OCI-LY7 (cell line): Measurements from ENCODE around the gene ANKRD35. TPM values are rescaled to one million over a fixed set of nuclear protein-coding genes. Genes with fewer than 3 reads are reported as not detected.

Experiments used
- BruUV-seq: library from RNA; stranded (reverse); fragments of 400-500 nt; replicated peaks from 2 replicates; lab custom pipeline; 2021; lab: Mats Ljungman, UMichigan
- CTCF ChIA-PET: fragments of 300-600 bp; sonication (Branson Sonifier 250); formaldehyde crosslinking; loops from one replicate; lab custom pipeline; 2022; ENCODE audit warnings: antibody characterized with exemption; ENCODE audit not compliant: unreplicated experiment; lab: Charles Lee
- POLR2A ChIA-PET: fragments of 300-600 bp; sonication (Branson Sonifier 250); formaldehyde crosslinking; loops from one replicate; lab custom pipeline; 2022; ENCODE audit warnings: antibody characterized with exemption; lab: Charles Lee
- DNase-seq: peaks from one replicate; pipeline ENCODE4 v3.0.0-alpha.2; 2015; ENCODE audit warnings: low spot score
- H2AFZ ChIP-seq: fragments of 200-600 bp; sonication (generic), shearing (Covaris generic); 2 replicates; pipeline ENCODE4 v1.6.1; 2014; ENCODE audit warnings: mild to moderate bottlenecking, antibody characterized with exemption, low read length, moderate library complexity
- H3K27ac ChIP-seq: fragments of 200-600 bp; sonication (generic); 2 replicates; pipeline ENCODE4 v1.5.1; 2014; ENCODE audit warnings: mixed run types, low read depth, mild to moderate bottlenecking, moderate library complexity, low read length, inconsistent platforms; ENCODE audit not compliant: poor library complexity, severe bottlenecking
- H3K36me3 ChIP-seq: fragments of 200-600 bp; sonication (generic); 2 replicates; pipeline ENCODE4 v1.6.1; 2014; ENCODE audit warnings: mild to moderate bottlenecking, antibody characterized with exemption, low read length, moderate library complexity, mixed read lengths; ENCODE audit not compliant: insufficient read depth
- H3K4me1 ChIP-seq: fragments of 200-600 bp; sonication (generic); 2 replicates; pipeline ENCODE4 v1.5.1; 2014; ENCODE audit warnings: mild to moderate bottlenecking, low read length; ENCODE audit not compliant: insufficient read depth, poor library complexity, severe bottlenecking
- H3K4me2 ChIP-seq: fragments of 200-600 bp; sonication (generic); 2 replicates; pipeline ENCODE4 v1.6.1; 2014; ENCODE audit warnings: mild to moderate bottlenecking, low read length
- H3K4me3 ChIP-seq: fragments of 200-600 bp; sonication (generic); 2 replicates; pipeline ENCODE4 v1.5.1; 2014; ENCODE audit warnings: mild to moderate bottlenecking, low read depth, low read length; ENCODE audit not compliant: poor library complexity, severe bottlenecking
- H3K79me2 ChIP-seq: fragments of 200-600 bp; sonication (generic); 2 replicates; pipeline ENCODE4 v1.6.1; 2016; ENCODE audit warnings: low read depth, mild to moderate bottlenecking, low read length, moderate library complexity, mixed read lengths; ENCODE audit not compliant: insufficient read depth
- H3K9me2 ChIP-seq: fragments of 200-600 bp; sonication (generic); 2 replicates; pipeline ENCODE4 v1.6.1; 2016; ENCODE audit warnings: mild to moderate bottlenecking, low read length, mixed read lengths; ENCODE audit not compliant: insufficient read depth
- H3K9me3 ChIP-seq: fragments of 200-600 bp; sonication (generic); 2 replicates; pipeline ENCODE4 v1.6.1; 2014; ENCODE audit warnings: mild to moderate bottlenecking, mixed run types, low read length, mixed read lengths
- H4K20me1 ChIP-seq: fragments of 200-600 bp; sonication (generic); 2 replicates; pipeline ENCODE4 v1.6.1; 2014; ENCODE audit warnings: mild to moderate bottlenecking, antibody characterized with exemption, low read length, moderate library complexity, mixed read lengths; ENCODE audit not compliant: insufficient read depth
- CTCF ChIP-seq: fragments of 200-600 bp; sonication (generic); conservative IDR thresholded peaks from 2 replicates; pipeline ENCODE4 v1.5.1; 2014; ENCODE audit warnings: mild to moderate bottlenecking, antibody characterized with exemption, low read length, moderate library complexity, mixed read lengths
- EZH2phosphoT487 ChIP-seq: fragments of 200-600 bp; sonication (generic); IDR thresholded peaks from 2 replicates; pipeline ENCODE4 v1.6.1; 2018; ENCODE audit warnings: low read depth, borderline replicate concordance, mild to moderate bottlenecking, mixed run types, antibody characterized with exemption, low read length, moderate library complexity, mixed read lengths
- intact Hi-C: fragments of 100-400 bp; cut with micrococcal nuclease; formaldehyde crosslinking; loops from one replicate; pipeline ENCODE4 v1.10.0; 2022; ENCODE audit not compliant: unreplicated experiment
- total RNA-seq, 2 experiments: library from RNA; depleted of rRNA in 1 of 2; stranded (reverse); fragments of >200 nt in 1 of 2; shearing (Covaris generic) in 1 of 2; gene quantifications; 2 replicates each; pipeline ENCODE4 v1.2.3, GENCODE V29; 2014 to 2022

Gene ANKRD35
- total RNA-seq, 2 experiments from 2014 or later = not detected

DNA sequence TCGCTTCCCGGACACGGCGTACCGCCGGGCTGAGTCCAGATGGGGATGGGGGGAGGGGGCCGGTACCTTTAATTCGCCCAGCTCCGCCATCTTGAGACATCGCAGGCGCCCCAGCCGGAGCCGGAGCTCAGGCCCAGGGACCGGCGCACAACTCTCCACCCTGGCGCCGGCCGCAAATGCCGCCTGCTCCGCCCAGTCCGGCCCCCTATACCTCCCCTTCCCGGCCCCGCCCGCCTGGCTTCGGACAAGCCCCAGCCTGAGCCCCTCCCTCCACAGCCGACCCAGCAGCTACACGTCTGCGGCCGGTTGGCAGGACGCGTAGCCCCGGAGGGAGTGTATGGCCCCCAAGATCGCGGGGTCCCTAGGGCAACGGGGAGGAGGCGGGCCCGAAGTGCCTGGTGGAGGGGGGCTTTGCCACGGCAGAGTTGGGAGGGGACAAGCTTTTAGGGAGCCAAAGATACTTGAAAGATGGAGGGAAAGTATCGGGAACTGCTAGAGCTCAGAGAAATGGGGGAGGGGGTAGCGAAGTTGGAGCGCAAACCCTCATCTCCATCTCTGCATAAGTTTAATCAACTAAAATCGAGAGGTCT lies 26.7 kb downstream of the ANKRD35 start, which contains the start of gene PIAS3:
Gene PIAS3, minus strand, starts transcription at position 181 of the 590 bp plus-strand sequence. Its CDS starts 91 bp downstream, at position 90.
- H4K20me1 ChIP-seq = no peaks in the 10 kb centered on the region
- H2AFZ ChIP-seq = peak within 1 kb of the TSS; percentile 98
- no peaks in the 10 kb centered on the region for H3K9me2 ChIP-seq
- ChIA-PET POLR2A (interaction anchor here (0.6 to 4.6 kb wide), 33 partner anchors 8 to 180 kb away, joined by 3 to 65 read pairs (median 3); partner anchors contain the start of genes ANKRD34A, ANKRD35, LIX1L and NUDT17), CTCF (interaction anchor here (0.6 to 3.4 kb wide), 6 partner anchors 9 to 118 kb away, joined by 3 to 44 read pairs (median 4); partner anchors contain the start of genes LIX1L and NUDT17)
- peak within 1 kb of the TSS; percentile 83 for H3K4me2 ChIP-seq
- H3K79me2 ChIP-seq = no peaks in the 10 kb centered on the region
- peak within 1 kb of the TSS; percentile 68 for H3K27ac ChIP-seq
- H3K36me3 ChIP-seq = peaks cover 29% of the 10 kb centered on the region; the same call in 1 of the 2 replicates
- TF ChIP-seq CTCF = no peak
- TF ChIP-seq EZH2phosphoT487 = no peak
- peak; percentile 95 for DNase-seq
- H3K9me3 ChIP-seq = no peaks in the 10 kb centered on the region
- H3K4me3 ChIP-seq = peak within 1 kb of the TSS; percentile 84
- no TSS peak for BruUV-seq
- peaks cover 13% of the 10 kb centered on the region for H3K4me1 ChIP-seq
- intact Hi-C loops = loop anchor here (1.0 to 2.0 kb wide), 6 partner anchors 14 to 154 kb away; partner anchors contain the start of genes ITGA10, LIX1L, NUDT17 and POLR3C

DNA sequence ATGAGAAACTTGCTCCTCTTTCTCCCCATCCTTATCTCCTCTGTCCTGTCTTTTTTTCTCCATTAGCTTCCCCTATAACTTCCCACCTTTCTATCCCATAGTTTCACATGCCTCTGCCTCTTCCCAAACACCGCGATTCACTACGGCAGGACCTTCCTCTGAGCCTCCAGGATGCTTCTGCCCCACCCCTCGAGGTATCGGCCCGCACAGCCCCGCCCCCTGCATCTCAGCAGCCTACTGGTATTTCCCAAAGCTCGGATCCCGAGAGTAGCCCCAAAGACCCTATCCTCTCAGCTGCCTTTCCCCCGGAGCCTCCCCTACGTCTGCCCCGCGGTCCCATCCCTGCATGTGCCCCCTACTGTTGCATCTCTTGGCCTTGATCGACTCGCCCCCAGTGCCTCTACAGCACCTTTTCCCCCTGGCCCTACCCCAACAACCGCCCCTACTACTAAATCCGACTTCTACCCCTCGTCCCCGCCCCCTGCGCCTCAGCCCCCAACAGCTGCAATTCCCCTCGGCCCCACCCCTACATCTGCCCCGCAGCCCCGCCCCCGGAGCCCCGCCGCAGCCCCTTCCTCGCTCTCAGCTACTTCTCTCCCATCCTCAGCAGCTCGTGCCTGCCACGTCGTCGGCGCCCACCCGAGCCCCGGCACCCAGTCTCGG lies 27.3 kb downstream of the ANKRD35 start:
- Histone ChIP-seq H4K20me1 (no peaks in the 10 kb centered on the region), H3K36me3 (peaks cover 35% of the 10 kb centered on the region; the same call in 1 of the 2 replicates), H3K4me1 (peaks cover 13% of the 10 kb centered on the region), H3K27ac (peak overlapping the region; percentile 68), H3K4me3 (peak overlapping the region; percentile 84), H3K79me2 (no peaks in the 10 kb centered on the region), H3K9me3 (no peaks in the 10 kb centered on the region), H3K9me2 (no peaks in the 10 kb centered on the region), H3K4me2 (peak overlapping the region; percentile 83), H2AFZ (peak overlapping the region; percentile 98)
- no peak for TF ChIP-seq EZH2phosphoT487
- peak; percentile 83 for DNase-seq
- intact Hi-C loops = loop anchor here (2.0 kb wide), 4 partner anchors 30 to 154 kb away; partner anchors contain the start of genes ITGA10 and LIX1L
- ChIA-PET CTCF (interaction anchor here (0.9 to 3.4 kb wide), 5 partner anchors 8 to 118 kb away, joined by 4 to 44 read pairs (median 4); partner anchors contain the start of genes LIX1L and NUDT17), POLR2A (interaction anchor here (0.6 to 4.6 kb wide), 25 partner anchors 8 to 181 kb away, joined by 3 to 65 read pairs (median 4); partner anchors contain the start of genes ANKRD34A, LIX1L, NUDT17 and PEX11B)
- no TSS peak for BruUV-seq

- Histone ChIP-seq H3K9me2 (no peaks in the 10 kb centered on the region), H3K36me3 (peaks cover 36% of the 10 kb centered on the region; the same call in 1 of the 2 replicates), H3K27ac (no peak overlapping the region), H3K4me3 (no peak overlapping the region), H3K9me3 (no peaks in the 10 kb centered on the region), H3K79me2 (no peaks in the 10 kb centered on the region), H2AFZ (no peak overlapping the region), H4K20me1 (no peaks in the 10 kb centered on the region), H3K4me1 (peaks cover 13% of the 10 kb centered on the region), H3K4me2 (peak overlapping the region; percentile 83)
- intact Hi-C loops = no loop called here
- no TSS peak for BruUV-seq
- ChIA-PET POLR2A (interaction anchor here (1.1 to 4.6 kb wide), 4 partner anchors 11 to 122 kb away, joined by 3 to 65 read pairs (median 25); partner anchors contain the start of genes NUDT17 and RBM8A), CTCF (interaction anchor here (3.4 kb wide), 1 partner anchor 11 kb away, joined by 44 read pairs; the partner anchor contains the start of gene NUDT17)
- no peak for TF ChIP-seq EZH2phosphoT487
- no peak for DNase-seq
Measured at GRCh38 chr1:145857170-145857569, 28.5 kb downstream of the ANKRD35 start.
